RWPE2 (cell line): Measurements from ENCODE around the gene YBX1.

ENCODE experiments used
- ATAC-seq: fragments of 200-7000 bp; cut with Tn5 transposase; 3 replicates; pipeline ENCODE4 v1.9.1; 2021; ENCODE audit warnings: low read depth
- DNase-seq: peaks from one replicate; pipeline ENCODE4 v3.0.0-alpha.2; 2020; ENCODE audit warnings: low spot score
- H3K27ac ChIP-seq: fragments of 450-650 bp; 2 replicates; pipeline ENCODE4 v1.5.1; 2017; ENCODE audit warnings: mild to moderate bottlenecking; ENCODE audit not compliant: poor library complexity, severe bottlenecking
- H3K27me3 ChIP-seq: fragments of 250-450 bp; sonication (Bioruptor Pico); 2 replicates; pipeline ENCODE4 v1.5.1; 2021; ENCODE audit warnings: mild to moderate bottlenecking, moderate library complexity; ENCODE audit not compliant: insufficient read depth, poor library complexity, severe bottlenecking
- H3K36me3 ChIP-seq: fragments of 250-450 bp; sonication (Bioruptor Pico); 2 replicates; pipeline ENCODE4 v1.5.1; 2020; ENCODE audit warnings: low read depth, mild to moderate bottlenecking, moderate library complexity
- H3K4me1 ChIP-seq: fragments of 250-450 bp; sonication (Bioruptor Pico); 2 replicates; pipeline ENCODE4 v1.5.1; 2021; ENCODE audit warnings: mild to moderate bottlenecking, moderate library complexity; ENCODE audit not compliant: insufficient read depth, poor library complexity, severe bottlenecking
- H3K4me3 ChIP-seq: fragments of 250-450 bp; sonication (Bioruptor Pico); 2 replicates; pipeline ENCODE4 v1.5.1; 2021; ENCODE audit warnings: mild to moderate bottlenecking, moderate library complexity; ENCODE audit not compliant: severe bottlenecking
- H3K9me3 ChIP-seq: fragments of 250-450 bp; sonication (Bioruptor Pico); 2 replicates; pipeline ENCODE4 v1.5.1; 2021; ENCODE audit warnings: mild to moderate bottlenecking, moderate library complexity; ENCODE audit not compliant: severe bottlenecking
- CTCF ChIP-seq: fragments of 450-650 bp; IDR thresholded peaks from one replicate; pipeline ENCODE4 v1.5.1; 2017; ENCODE audit warnings: mild to moderate bottlenecking, moderate library complexity; ENCODE audit not compliant: poor library complexity, severe bottlenecking

YBX1 gene

GRCh38 chr1:42736571-42737200, 54.5 kb downstream of the YBX1 start:
- Histone ChIP-seq H3K27me3 (no peaks in the 10 kb centered on the region), H3K4me1 (no peaks in the 10 kb centered on the region), H3K27ac (no peak overlapping the region), H3K36me3 (no peaks in the 10 kb centered on the region), H3K9me3 (no peaks in the 10 kb centered on the region), H3K4me3 (no peak overlapping the region)
- ATAC-seq: no peak
- TF ChIP-seq CTCF: no peak
- no peak for DNase-seq

DNA sequence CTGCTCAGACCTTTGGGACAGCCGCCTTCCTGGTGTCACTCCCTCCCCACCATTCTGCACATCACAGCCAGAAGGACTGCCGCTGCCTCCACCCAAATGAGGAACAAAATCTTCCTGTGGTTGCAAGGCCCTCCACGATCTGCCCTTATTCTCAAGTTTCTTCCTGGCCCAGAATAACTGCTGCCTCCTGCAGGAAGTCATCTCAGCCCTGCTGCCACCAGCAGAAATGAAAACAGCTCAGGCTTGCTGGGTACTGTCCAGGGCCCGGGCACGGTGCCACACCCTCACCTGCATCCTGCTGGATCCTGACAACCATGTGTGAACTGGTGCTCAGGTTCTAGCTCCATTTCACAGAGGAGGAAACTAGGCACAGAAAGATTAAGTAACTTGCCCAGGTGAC, 55.0 kb downstream of the YBX1 start:
- no peak overlapping the region for H3K27ac ChIP-seq
- ATAC-seq (no peak), DNase-seq (no peak)
- H3K9me3 ChIP-seq: no peaks in the 10 kb centered on the region
- H3K4me3 ChIP-seq: no peak overlapping the region
- no peaks in the 10 kb centered on the region for H3K36me3 ChIP-seq
- no peak for TF ChIP-seq CTCF
- no peaks in the 10 kb centered on the region for H3K4me1 ChIP-seq
- H3K27me3 ChIP-seq: no peaks in the 10 kb centered on the region

GRCh38 chr1:42737986-42738677, 55.9 kb downstream of the YBX1 start:
- no peaks in the 10 kb centered on the region for H3K27me3 ChIP-seq
- no peaks in the 10 kb centered on the region for H3K9me3 ChIP-seq
- H3K4me1 ChIP-seq: peaks cover 7% of the 10 kb centered on the region
- DNase-seq (no peak), ATAC-seq (no peak)
- no peak for TF ChIP-seq CTCF
- no peak overlapping the region for H3K4me3 ChIP-seq
- H3K27ac ChIP-seq: no peak overlapping the region
- H3K36me3 ChIP-seq: no peaks in the 10 kb centered on the region

GRCh38 chr1:42738678-42739226, 56.5 kb downstream of the YBX1 start:
- DNase-seq (no peak), ATAC-seq (no peak)
- H3K36me3 ChIP-seq: no peaks in the 10 kb centered on the region
- no peaks in the 10 kb centered on the region for H3K27me3 ChIP-seq
- H3K27ac ChIP-seq: no peak overlapping the region
- no peak overlapping the region for H3K4me3 ChIP-seq
- H3K9me3 ChIP-seq: no peaks in the 10 kb centered on the region
- no peak for TF ChIP-seq CTCF
- H3K4me1 ChIP-seq: peaks cover 12% of the 10 kb centered on the region
